Activated naive CD8-positive, alpha-beta T cell (primary cell): ENCODE data around the gene SPEN.
"Not testable (repeated sequence)": the region's sequence is repeated elsewhere in the genome, so short reads cannot be mapped to it uniquely, and the experiment has no call there.

ENCODE experiments used
- H3K27ac Mint-ChIP-seq: one replicate; pipeline ENCODE4 v1.8.0; 2021; ENCODE audit warnings: mixed read lengths
- H3K27me3 Mint-ChIP-seq: one replicate; pipeline ENCODE4 v1.8.0; 2021; ENCODE audit warnings: mixed read lengths
- H3K36me3 Mint-ChIP-seq: one replicate; pipeline ENCODE4 v1.8.0; 2021; ENCODE audit warnings: mixed read lengths
- H3K4me1 Mint-ChIP-seq: one replicate; pipeline ENCODE4 v1.8.0; 2021; ENCODE audit warnings: low read depth, mixed read lengths
- H3K4me3 Mint-ChIP-seq: one replicate; pipeline ENCODE4 v1.8.0; 2021; ENCODE audit warnings: mild to moderate bottlenecking, mixed read lengths
- H3K9me3 Mint-ChIP-seq: one replicate; pipeline ENCODE4 v1.8.0; 2021; ENCODE audit warnings: low read depth, mixed read lengths

The SPEN gene

DNA sequence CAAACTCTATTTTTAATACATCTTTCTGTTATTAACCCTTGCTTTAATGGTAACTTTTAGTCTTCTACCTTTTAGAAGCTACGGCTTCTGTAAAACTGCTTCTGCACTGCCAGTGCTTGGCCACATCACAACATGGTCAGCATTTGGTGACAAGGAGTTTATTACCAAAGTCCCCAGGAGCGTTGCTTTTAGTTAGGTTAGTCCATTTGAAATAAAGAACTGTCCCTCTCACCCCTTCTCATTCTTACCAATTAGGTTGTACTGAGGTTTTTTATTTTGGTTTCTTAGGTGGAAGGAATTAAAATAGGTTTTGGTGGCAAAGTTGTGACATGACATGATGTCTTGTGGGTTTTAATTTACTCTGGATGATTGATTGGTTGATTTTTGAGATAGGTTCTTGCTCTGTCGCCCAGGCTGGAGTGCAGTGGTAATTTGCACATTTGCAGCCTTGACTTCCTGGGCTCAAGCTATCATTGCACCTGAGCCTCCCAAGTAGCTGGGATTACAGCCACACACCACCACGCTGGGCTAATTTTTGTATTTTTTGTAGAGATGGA lies 39.2 kb downstream of the SPEN start:
- no peaks in the 10 kb centered on the region for H3K9me3 Mint-ChIP-seq
- H3K27me3 Mint-ChIP-seq = no peaks in the 10 kb centered on the region
- H3K27ac Mint-ChIP-seq = peak overlapping the region; percentile 34
- peak overlapping the region; percentile 58 for H3K4me3 Mint-ChIP-seq
- H3K36me3 Mint-ChIP-seq = peaks cover 5% of the 10 kb centered on the region
- peaks cover 59% of the 10 kb centered on the region for H3K4me1 Mint-ChIP-seq

DNA sequence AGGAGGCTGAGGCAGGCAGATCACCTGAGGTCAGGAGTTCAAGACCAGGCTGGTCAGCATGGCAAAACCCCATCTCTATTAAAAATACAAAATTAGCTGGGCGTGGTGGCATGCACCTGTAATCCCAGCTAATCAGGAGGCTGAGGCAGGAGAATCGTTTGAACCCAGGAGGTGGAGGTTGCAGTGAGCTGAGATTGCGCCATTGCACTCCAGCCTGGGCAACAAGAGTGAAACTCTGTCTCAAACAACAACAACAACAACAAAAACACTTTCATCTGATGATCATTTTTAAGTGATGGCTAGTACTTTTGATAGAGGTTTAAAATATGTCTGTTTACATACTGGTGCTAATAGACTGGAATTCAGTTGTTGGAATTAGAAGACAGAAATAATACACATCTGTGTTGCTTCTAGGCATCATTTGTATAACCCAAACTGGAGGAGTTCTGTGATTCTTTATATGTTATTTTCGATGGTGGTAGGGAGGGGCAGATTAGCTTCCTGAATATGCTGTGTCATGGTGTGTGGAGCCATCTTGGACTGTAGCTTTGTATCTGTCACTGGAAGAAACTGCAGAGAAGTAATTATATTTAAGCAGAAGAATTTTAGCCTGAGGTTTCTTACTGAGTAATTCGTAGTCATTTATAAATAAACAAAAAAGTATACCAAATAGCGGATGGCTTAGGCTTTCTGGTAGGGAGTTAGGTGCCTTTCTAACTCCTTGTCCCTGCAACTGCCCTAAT lies 45.5 kb downstream of the SPEN start:
- Mint-ChIP-seq H3K27ac (peak overlapping the region; percentile 50), H3K4me1 (peaks cover 43% of the 10 kb centered on the region)
- not testable (repeated sequence) for H3K36me3 Mint-ChIP-seq, H3K4me3 Mint-ChIP-seq, H3K9me3 Mint-ChIP-seq, H3K27me3 Mint-ChIP-seq

DNA sequence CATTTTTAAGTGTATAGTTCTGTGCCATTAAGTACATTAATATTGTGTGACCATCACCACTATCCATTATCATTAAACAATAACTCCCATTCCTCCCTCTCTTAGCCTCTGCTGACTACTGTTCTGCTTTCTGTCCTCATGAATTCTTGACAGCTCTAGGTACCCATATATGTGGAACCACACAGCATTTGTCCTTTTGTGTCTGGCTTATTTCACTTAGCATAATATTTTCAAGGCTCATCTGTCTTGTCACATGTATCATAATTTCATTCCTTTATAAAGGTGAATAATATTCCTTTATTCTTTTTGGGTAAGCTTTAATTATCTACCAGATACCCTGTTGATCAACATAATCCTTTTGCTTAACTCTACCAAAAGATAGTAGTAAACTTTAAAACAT lies 47.7 kb downstream of the SPEN start:
- H3K27ac Mint-ChIP-seq = peak overlapping the region; percentile 30
- H3K9me3 Mint-ChIP-seq = no peaks in the 10 kb centered on the region
- H3K27me3 Mint-ChIP-seq = no peaks in the 10 kb centered on the region
- no peak overlapping the region for H3K4me3 Mint-ChIP-seq
- H3K4me1 Mint-ChIP-seq = peaks cover 46% of the 10 kb centered on the region
- H3K36me3 Mint-ChIP-seq = peaks cover 7% of the 10 kb centered on the region

GRCh38 chr1:15896841-15897610 lies 49.5 kb downstream of the SPEN start:
- H3K27me3 Mint-ChIP-seq, H3K9me3 Mint-ChIP-seq, H3K4me3 Mint-ChIP-seq, H3K36me3 Mint-ChIP-seq: not testable (repeated sequence)
- Mint-ChIP-seq H3K27ac (peak overlapping the region; percentile 58), H3K4me1 (peaks cover 50% of the 10 kb centered on the region)

GRCh38 chr1:15899266-15899665 lies 51.8 kb downstream of the SPEN start:
- H3K27ac Mint-ChIP-seq = peak overlapping the region; percentile 10
- H3K4me1 Mint-ChIP-seq = peaks cover 49% of the 10 kb centered on the region
- H3K27me3 Mint-ChIP-seq = no peaks in the 10 kb centered on the region
- H3K4me3 Mint-ChIP-seq = no peak overlapping the region
- no peaks in the 10 kb centered on the region for H3K9me3 Mint-ChIP-seq
- peaks cover 9% of the 10 kb centered on the region for H3K36me3 Mint-ChIP-seq

- Mint-ChIP-seq H3K36me3 (peaks cover 9% of the 10 kb centered on the region), H3K9me3 (no peaks in the 10 kb centered on the region), H3K4me3 (peak overlapping the region; percentile 13), H3K27ac (peak overlapping the region; percentile 34), H3K4me1 (peaks cover 47% of the 10 kb centered on the region), H3K27me3 (no peaks in the 10 kb centered on the region)
These were observed 53.3 kb downstream of the SPEN start for GRCh38 chr1:15900662-15901279.

- no peaks in the 10 kb centered on the region for H3K27me3 Mint-ChIP-seq
These were observed 55.4 kb downstream of the SPEN start for GRCh38 chr1:15902882-15903281.

GRCh38 chr1:15908597-15908996 lies 61.1 kb downstream of the SPEN start:
- no peaks in the 10 kb centered on the region for H3K36me3 Mint-ChIP-seq

More at GRCh38 chr1:15902882-15903281, 55.4 kb downstream of the SPEN start:
- Mint-ChIP-seq H3K4me3 (no peak overlapping the region), H3K36me3 (peaks cover 7% of the 10 kb centered on the region), H3K4me1 (peaks cover 43% of the 10 kb centered on the region), H3K9me3 (no peaks in the 10 kb centered on the region), H3K27ac (no peak overlapping the region)

DNA sequence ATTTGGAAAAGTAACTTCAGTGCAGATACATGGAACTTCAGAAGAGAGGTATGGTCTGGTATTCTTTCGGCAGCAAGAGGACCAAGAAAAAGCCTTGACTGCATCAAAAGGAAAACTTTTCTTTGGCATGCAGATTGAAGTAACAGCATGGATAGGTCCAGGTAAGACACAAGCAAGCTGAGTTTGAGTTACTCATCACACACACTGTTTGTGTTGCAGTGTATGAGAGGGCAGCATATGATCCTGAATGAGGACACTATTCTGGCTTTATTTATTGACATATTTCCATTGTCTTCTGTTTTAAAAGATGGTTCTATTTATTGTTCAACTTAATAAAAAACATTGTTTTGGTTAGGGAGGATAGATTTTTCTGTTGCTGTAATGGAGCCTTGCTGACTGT lies 63.6 kb downstream of the SPEN start:
- H3K4me3 Mint-ChIP-seq = no peak overlapping the region
- H3K9me3 Mint-ChIP-seq = no peaks in the 10 kb centered on the region
- H3K36me3 Mint-ChIP-seq = no peaks in the 10 kb centered on the region
- no peaks in the 10 kb centered on the region for H3K27me3 Mint-ChIP-seq
- H3K4me1 Mint-ChIP-seq = peaks cover 26% of the 10 kb centered on the region
- H3K27ac Mint-ChIP-seq = no peak overlapping the region

More at GRCh38 chr1:15908597-15908996, 61.1 kb downstream of the SPEN start:
- H3K27me3 Mint-ChIP-seq = no peaks in the 10 kb centered on the region
- H3K4me3 Mint-ChIP-seq = no peak overlapping the region
- H3K4me1 Mint-ChIP-seq = peaks cover 17% of the 10 kb centered on the region
- no peak overlapping the region for H3K27ac Mint-ChIP-seq
- no peaks in the 10 kb centered on the region for H3K9me3 Mint-ChIP-seq

DNA sequence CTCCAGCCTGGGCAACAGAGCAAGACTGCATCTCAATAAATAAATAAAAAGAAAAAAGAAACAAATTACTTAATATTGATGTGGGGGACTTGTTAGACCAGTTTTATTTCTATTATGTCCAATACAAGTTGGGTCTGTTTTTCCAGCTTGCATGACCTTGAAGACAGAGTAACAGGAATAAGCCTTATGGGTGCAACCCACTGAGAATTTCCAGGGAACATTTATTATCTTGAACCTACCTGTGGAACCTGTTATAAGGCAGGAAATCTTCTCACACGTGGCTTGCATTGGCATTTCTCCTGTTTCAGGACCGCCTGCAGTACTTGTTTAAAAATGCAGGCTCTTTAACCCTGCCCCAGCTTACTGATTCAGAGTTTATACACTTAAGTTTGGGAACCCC lies 64.4 kb downstream of the SPEN start:
- H3K4me1 Mint-ChIP-seq = peaks cover 31% of the 10 kb centered on the region
- no peak overlapping the region for H3K27ac Mint-ChIP-seq
- H3K27me3 Mint-ChIP-seq = no peaks in the 10 kb centered on the region
- H3K36me3 Mint-ChIP-seq = peaks cover 2% of the 10 kb centered on the region
- no peaks in the 10 kb centered on the region for H3K9me3 Mint-ChIP-seq
- no peak overlapping the region for H3K4me3 Mint-ChIP-seq

- H3K4me1 Mint-ChIP-seq = peaks cover 39% of the 10 kb centered on the region
- H3K4me3 Mint-ChIP-seq, H3K27me3 Mint-ChIP-seq, H3K36me3 Mint-ChIP-seq, H3K27ac Mint-ChIP-seq, H3K9me3 Mint-ChIP-seq: not testable (repeated sequence)
These were observed 66.1 kb downstream of the SPEN start for GRCh38 chr1:15913607-15914006.

GRCh38 chr1:15915991-15916390 lies 68.5 kb downstream of the SPEN start:
- Mint-ChIP-seq H3K36me3 (peaks cover 7% of the 10 kb centered on the region), H3K4me1 (peaks cover 48% of the 10 kb centered on the region)

DNA sequence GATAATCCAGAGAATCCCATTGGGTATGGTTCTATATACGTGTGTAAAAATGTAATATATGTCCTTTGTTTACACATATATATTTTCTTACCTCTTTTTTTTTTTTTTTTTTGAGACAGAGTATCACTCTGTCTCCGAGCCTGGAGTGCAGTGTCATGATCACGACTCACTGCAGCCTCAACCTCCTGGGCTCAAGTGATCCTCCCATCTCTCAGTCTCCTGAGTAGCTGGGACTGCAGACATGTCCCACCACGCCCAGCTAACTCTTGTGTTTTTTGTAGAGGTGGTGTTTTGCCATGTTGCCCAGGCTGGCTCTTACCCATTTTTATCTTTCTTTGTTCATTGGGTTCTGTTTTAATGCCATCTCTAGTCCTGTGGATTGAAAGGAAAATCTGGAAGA lies 68.9 kb downstream of the SPEN start:
- no peaks in the 10 kb centered on the region for H3K27me3 Mint-ChIP-seq
- peak overlapping the region; percentile 86 for H3K27ac Mint-ChIP-seq
- peaks cover 8% of the 10 kb centered on the region for H3K36me3 Mint-ChIP-seq
- no peaks in the 10 kb centered on the region for H3K9me3 Mint-ChIP-seq
- H3K4me1 Mint-ChIP-seq = peaks cover 47% of the 10 kb centered on the region
- H3K4me3 Mint-ChIP-seq = peak overlapping the region; percentile 64

More at GRCh38 chr1:15915991-15916390, 68.5 kb downstream of the SPEN start:
- no peaks in the 10 kb centered on the region for H3K9me3 Mint-ChIP-seq
- H3K4me3 Mint-ChIP-seq = peak overlapping the region; percentile 64
- no peaks in the 10 kb centered on the region for H3K27me3 Mint-ChIP-seq
- peak overlapping the region; percentile 55 for H3K27ac Mint-ChIP-seq

DNA sequence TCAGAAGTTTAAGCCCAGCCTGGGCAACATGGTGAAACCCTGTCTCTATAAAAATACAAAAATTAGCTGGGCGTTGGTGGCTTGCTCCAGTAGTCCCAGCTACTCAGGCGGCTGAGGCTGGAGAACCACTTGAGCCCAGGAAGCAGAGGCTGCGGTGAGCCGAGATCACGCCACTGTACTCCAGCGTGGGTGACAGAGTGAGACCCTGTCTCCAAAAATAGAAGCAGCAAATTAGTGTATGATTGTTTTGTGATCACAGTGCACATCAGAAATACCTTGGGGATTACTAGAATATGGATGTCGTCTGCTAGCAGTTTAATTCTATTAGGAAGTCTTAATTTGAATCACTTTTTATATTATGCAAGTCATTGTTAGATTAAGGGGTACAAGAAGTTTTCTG lies 69.4 kb downstream of the SPEN start:
- H3K36me3 Mint-ChIP-seq = peaks cover 10% of the 10 kb centered on the region
- H3K4me3 Mint-ChIP-seq = peak overlapping the region; percentile 42
- peak overlapping the region; percentile 86 for H3K27ac Mint-ChIP-seq
- peaks cover 49% of the 10 kb centered on the region for H3K4me1 Mint-ChIP-seq
- H3K27me3 Mint-ChIP-seq = no peaks in the 10 kb centered on the region
- H3K9me3 Mint-ChIP-seq = no peaks in the 10 kb centered on the region
